OCI-LY1 (cell line): ENCODE measurements around the gene ENPP7.

ENCODE experiments used
- H2AFZ ChIP-seq: fragments of 200-600 bp; sonication (generic), shearing (Covaris generic); 2 replicates; pipeline ENCODE4 v1.6.0; 2014; ENCODE audit warnings: antibody characterized with exemption, mild to moderate bottlenecking, low read length
- H3F3A ChIP-seq: fragments of 200-600 bp; sonication (generic), shearing (Covaris generic); 2 replicates; pipeline ENCODE4 v1.6.0; 2014; ENCODE audit warnings: mild to moderate bottlenecking, antibody characterized with exemption, low read length, moderate library complexity; ENCODE audit not compliant: insufficient read depth
- H3K27ac ChIP-seq: fragments of 200-600 bp; sonication (generic); 2 replicates; pipeline ENCODE4 v1.5.1; 2014; ENCODE audit warnings: low read length, mixed run types, mild to moderate bottlenecking, low read depth; ENCODE audit not compliant: poor library complexity, severe bottlenecking
- H3K27me3 ChIP-seq: fragments of 200-600 bp; sonication (generic); 2 replicates; pipeline ENCODE4 v1.6.0; 2014; ENCODE audit warnings: antibody characterized with exemption, mild to moderate bottlenecking, low read length, moderate library complexity; ENCODE audit not compliant: insufficient read depth
- H3K36me3 ChIP-seq: fragments of 200-600 bp; sonication (generic); 2 replicates; pipeline ENCODE4 v1.6.1; 2014; ENCODE audit warnings: mild to moderate bottlenecking, antibody characterized with exemption, low read length, moderate library complexity, mixed read lengths; ENCODE audit not compliant: insufficient read depth
- H3K4me1 ChIP-seq: fragments of 200-600 bp; sonication (generic); 2 replicates; pipeline ENCODE4 v1.5.1; 2014; ENCODE audit warnings: mild to moderate bottlenecking, low read length, moderate library complexity; ENCODE audit not compliant: insufficient read depth, severe bottlenecking
- H3K4me2 ChIP-seq: fragments of 200-600 bp; sonication (generic), shearing (Covaris generic); 2 replicates; pipeline ENCODE4 v1.6.1; 2014; ENCODE audit warnings: low read length
- H3K4me3 ChIP-seq: fragments of 200-600 bp; sonication (generic); 2 replicates; pipeline ENCODE4 v1.5.1; 2014; ENCODE audit warnings: low read length, low read depth, mild to moderate bottlenecking, mixed read lengths; ENCODE audit not compliant: poor library complexity, severe bottlenecking
- H3K79me2 ChIP-seq: fragments of 200-600 bp; shearing (Covaris generic); 2 replicates; pipeline ENCODE4 v1.6.1; 2016; ENCODE audit warnings: mixed run types, low read length, mixed read lengths; ENCODE audit not compliant: insufficient read depth
- H3K9ac ChIP-seq: fragments of 200-600 bp; sonication (generic), shearing (Covaris generic); 2 replicates; pipeline ENCODE4 v1.6.1; 2014; ENCODE audit warnings: mild to moderate bottlenecking, low read length, mixed read lengths
- H3K9me2 ChIP-seq: fragments of 200-600 bp; sonication (generic), shearing (Covaris generic); 2 replicates; pipeline ENCODE4 v1.6.1; 2014; ENCODE audit warnings: low read depth, mild to moderate bottlenecking, low read length, mixed read lengths
- H3K9me3 ChIP-seq: fragments of 200-600 bp; shearing (Covaris generic); 2 replicates; pipeline ENCODE4 v1.6.1; 2014; ENCODE audit warnings: low read length, mixed read lengths
- H4K20me1 ChIP-seq: fragments of 200-600 bp; sonication (generic), shearing (Covaris generic); 2 replicates; pipeline ENCODE4 v1.6.0; 2016; ENCODE audit warnings: mild to moderate bottlenecking, low read length; ENCODE audit not compliant: insufficient read depth
- CTCF ChIP-seq: fragments of 200-600 bp; sonication (generic), shearing (Covaris generic); IDR thresholded peaks from 2 replicates; pipeline ENCODE4 v1.5.1; 2017; ENCODE audit warnings: mild to moderate bottlenecking, antibody characterized with exemption, low read length, moderate library complexity, mixed read lengths
- EZH2 ChIP-seq: fragments of 200-600 bp; sonication (generic), shearing (Covaris generic); IDR thresholded peaks from 2 replicates; pipeline ENCODE4 v1.8.0; 2017; ENCODE audit warnings: borderline replicate concordance, mixed run types, mild to moderate bottlenecking, antibody characterized with exemption, low read length, moderate library complexity, mixed read lengths

The ENPP7 gene

DNA sequence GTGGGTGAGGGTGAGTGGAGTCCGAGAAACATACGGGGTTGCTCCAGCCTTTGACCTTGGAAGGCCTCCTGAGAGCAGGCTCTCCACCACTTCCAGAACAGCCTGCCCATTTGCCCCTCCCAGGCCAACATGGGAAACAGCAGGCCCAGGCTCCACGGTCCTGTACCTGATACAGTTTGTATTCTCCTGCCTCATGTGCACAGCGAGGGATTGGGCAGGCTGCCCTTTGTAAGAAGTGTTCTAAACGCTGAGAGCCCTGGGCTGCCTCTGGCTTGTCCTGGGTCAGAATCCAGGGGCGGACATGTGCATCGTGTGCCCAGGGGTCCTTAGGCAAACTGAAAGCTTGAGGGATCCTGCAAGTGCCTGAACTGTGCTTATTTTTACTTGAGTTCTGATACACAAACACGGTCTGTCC, 43.8 kb downstream of the ENPP7 start:
- H3K36me3 ChIP-seq = no peaks in the 10 kb centered on the region
- H3K79me2 ChIP-seq = no peaks in the 10 kb centered on the region
- H3K27me3 ChIP-seq = 0 out of 2 replicates have a peak, but pooled peaks cover 3% of the 10 kb centered on the region
- no peaks in the 10 kb centered on the region for H3F3A ChIP-seq
- no peaks in the 10 kb centered on the region for H4K20me1 ChIP-seq
- no peak overlapping the region for H2AFZ ChIP-seq
- no peaks in the 10 kb centered on the region for H3K9me3 ChIP-seq
- H3K9ac ChIP-seq = no peak overlapping the region
- H3K4me3 ChIP-seq = no peak overlapping the region
- no peaks in the 10 kb centered on the region for H3K9me2 ChIP-seq
- TF ChIP-seq EZH2 (no peak), CTCF (no peak)
- no peak overlapping the region for H3K4me2 ChIP-seq
- peaks cover 14% of the 10 kb centered on the region for H3K4me1 ChIP-seq
- H3K27ac ChIP-seq = no peak overlapping the region

DNA sequence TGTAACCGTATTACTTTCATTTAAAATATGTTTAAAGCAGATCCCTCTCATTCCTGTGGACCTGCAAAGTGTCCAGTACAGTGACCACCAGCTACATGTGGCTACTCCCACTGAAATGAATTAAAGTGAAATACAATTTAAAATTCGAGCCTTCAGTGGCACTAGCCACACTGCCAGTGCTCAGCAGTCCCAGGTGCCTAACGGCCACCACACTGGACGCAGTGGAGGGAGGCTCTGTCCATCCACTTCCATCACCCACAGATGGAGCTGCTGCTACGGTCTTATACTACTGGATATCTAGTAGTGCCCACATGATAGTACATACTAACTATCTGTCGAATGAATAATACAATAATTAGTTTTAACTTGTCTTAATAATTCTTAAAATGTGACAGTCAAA, 44.9 kb downstream of the ENPP7 start:
- Histone ChIP-seq H3K27me3 (0 out of 2 replicates have a peak, but pooled peaks cover 3% of the 10 kb centered on the region), H3K79me2 (no peaks in the 10 kb centered on the region), H2AFZ (no peak overlapping the region), H3K9me3 (no peaks in the 10 kb centered on the region), H3K4me1 (peaks cover 20% of the 10 kb centered on the region), H3K27ac (no peak overlapping the region), H3K9ac (no peak overlapping the region), H3K36me3 (no peaks in the 10 kb centered on the region), H3K9me2 (no peaks in the 10 kb centered on the region), H3K4me2 (no peak overlapping the region), H3K4me3 (no peak overlapping the region), H4K20me1 (no peaks in the 10 kb centered on the region), H3F3A (peaks cover 5% of the 10 kb centered on the region; the same call in 1 of the 2 replicates)
- no peak for TF ChIP-seq CTCF
- no peak for TF ChIP-seq EZH2

- Histone ChIP-seq H3K9ac (0 out of 2 replicates have a peak overlapping the region, but pooled peaks have one; percentile 69), H3K4me3 (peak overlapping the region; percentile 70), H3K27ac (no peak overlapping the region), H3K79me2 (no peaks in the 10 kb centered on the region), H3K4me2 (peak overlapping the region; percentile 99; the same call in 1 of the 2 replicates), H2AFZ (no peak overlapping the region), H3K36me3 (no peaks in the 10 kb centered on the region), H3F3A (peaks cover 5% of the 10 kb centered on the region; the same call in 1 of the 2 replicates), H4K20me1 (no peaks in the 10 kb centered on the region), H3K4me1 (peaks cover 20% of the 10 kb centered on the region), H3K27me3 (0 out of 2 replicates have a peak, but pooled peaks cover 3% of the 10 kb centered on the region), H3K9me3 (no peaks in the 10 kb centered on the region), H3K9me2 (no peaks in the 10 kb centered on the region)
- TF ChIP-seq EZH2 (no peak), CTCF (no peak)
These were observed 45.8 kb downstream of the ENPP7 start for GRCh38 chr17:79776376-79777119.
